Panc1 (cell line): Measurements from ENCODE around the gene EPN1.

Experiments
- CTCF ChIP-seq: fragments of 450-650 bp; IDR thresholded peaks from 2 replicates; pipeline ENCODE4 v1.5.1; 2017; ENCODE audit warnings: mild to moderate bottlenecking
- POLR2AphosphoS5 ChIP-seq: IDR thresholded peaks from 2 replicates; pipeline ENCODE4 v1.6.1; 2012; ENCODE audit warnings: mild to moderate bottlenecking, low read depth, low read length, moderate library complexity
- REST ChIP-seq, 2 experiments: IDR thresholded peaks; 2 replicates each; pipeline ENCODE4 v1.6.1; 2011 to 2012; ENCODE audit warnings: low read depth in 2 of 2, control low read depth in 1 of 2, low read length in 1 of 2, mild to moderate bottlenecking in 1 of 2, moderate library complexity in 1 of 2; ENCODE audit not compliant: insufficient read depth in 1 of 2
- SIN3A ChIP-seq: IDR thresholded peaks from 2 replicates; pipeline ENCODE4 v1.6.1; 2012; ENCODE audit warnings: low read depth, mild to moderate bottlenecking, low read length, moderate library complexity, borderline replicate concordance; ENCODE audit not compliant: insufficient read depth

- TF ChIP-seq CTCF (no peak), POLR2AphosphoS5 (no peak), SIN3A (no peak), REST (IDR thresholded peaks at IDR 0.05; ENCODE audit: insufficient read depth in 1 of 2, low read depth in 2 of 2, low read length in 1 of 2) (no peak)
Measured at GRCh38 chr19:55651236-55651635, 23.8 kb upstream of the EPN1 start.
